HepG2 (cell line): ENCODE data around the gene SMIM38. TPM values are rescaled to one million over a fixed set of nuclear protein-coding genes. Genes with fewer than 3 reads are reported as not detected.

ENCODE experiments used
- AKAP8 ChIP-seq: sonication (generic); formaldehyde crosslinking; IDR thresholded peaks from 2 replicates; pipeline ENCODE4 v1.5.1; 2020; ENCODE audit warnings: mild to moderate bottlenecking, missing genetic modification reagents
- FOXK1 ChIP-seq: sonication (generic); formaldehyde crosslinking; IDR thresholded peaks from 2 replicates; pipeline ENCODE4 v1.4.0; 2020; ENCODE audit warnings: low read depth, missing genetic modification reagents, borderline replicate concordance
- ISL2 ChIP-seq: sonication (generic); formaldehyde crosslinking; IDR thresholded peaks from 2 replicates; pipeline ENCODE4 v1.5.0; 2020; ENCODE audit warnings: missing genetic modification reagents
- PAXIP1 ChIP-seq: sonication (generic); formaldehyde crosslinking; conservative IDR thresholded peaks from 2 replicates; pipeline ENCODE4 v1.4.0; 2020; ENCODE audit warnings: mild to moderate bottlenecking, missing genetic modification reagents, moderate library complexity
- REST ChIP-seq, 2 experiments: IDR thresholded peaks; 2 replicates each; pipeline ENCODE4 v1.6.1; 2011 to 2012; ENCODE audit warnings: low read length in 2 of 2, borderline replicate concordance in 1 of 2, low read depth in 1 of 2, mild to moderate bottlenecking in 1 of 2, moderate library complexity in 1 of 2
- SRSF9 ChIP-seq: fragments of 200-400 bp; formaldehyde crosslinking; IDR thresholded peaks from 2 replicates; pipeline ENCODE4 v1.6.1; 2018; ENCODE audit warnings: borderline replicate concordance, mild to moderate bottlenecking, low read depth, low read length; ENCODE audit not compliant: insufficient read depth, poor library complexity, severe bottlenecking
- ZBTB14 ChIP-seq: sonication (generic); formaldehyde crosslinking; IDR thresholded peaks from 2 replicates; pipeline ENCODE4 v1.4.0; 2020; ENCODE audit warnings: missing genetic modification reagents
- ZNF234 ChIP-seq: sonication (generic); formaldehyde crosslinking; conservative IDR thresholded peaks from 2 replicates; pipeline ENCODE4 v1.5.1; 2020; ENCODE audit warnings: mild to moderate bottlenecking, missing genetic modification reagents
- ZNF460 ChIP-seq: sonication (generic); formaldehyde crosslinking; IDR thresholded peaks from 2 replicates; pipeline ENCODE4 v1.5.1; 2020; ENCODE audit warnings: missing genetic modification reagents, mild to moderate bottlenecking, borderline replicate concordance
- polyA plus RNA-seq, 8 experiments: library from polyadenylated mRNA; depleted of rRNA in 3 of 8; stranded (reverse) in 7 of 8; unstranded in 1 of 8; fragments of >200 nt; fragmentation: Illumina TruSeq in 4 of 8; extraction: Trizol in 4 of 8; gene quantifications; 2 replicates each; pipeline versions ENCODE4 v1.2.1 to v1.2.3, GENCODE V29; 2011 to 2016; ENCODE audit warnings: low read depth in 4 of 8, missing spikeins in 1 of 8, mixed read lengths in 1 of 8; ENCODE audit not compliant: insufficient read depth in 1 of 8
- total RNA-seq, 5 experiments: library from RNA; depleted of rRNA; stranded (reverse); fragments of >200 nt; fragmentation: Illumina TruSeq; extraction: Trizol; gene quantifications; 2 replicates each; pipeline ENCODE4 v1.2.3, GENCODE V29; 2016; ENCODE audit warnings: low read depth in 1 of 5
- TF ChIP-seq, protein P1 (sequence below): sonication (generic); formaldehyde crosslinking; IDR thresholded peaks from 2 replicates; pipeline ENCODE4 v1.9.0; 2021; ENCODE audit warnings: missing genetic modification reagents, mild to moderate bottlenecking, borderline replicate concordance
- TF ChIP-seq, protein P2 (sequence below): sonication (generic); formaldehyde crosslinking; IDR thresholded peaks from 2 replicates; pipeline ENCODE4 v1.4.0; 2020; ENCODE audit warnings: missing genetic modification reagents

SMIM38 gene
- total and polyA plus RNA-seq, 2 of the 13 experiments (the other 11 are each of a cell fraction or from before 2014, with no cell fraction given) = 0.30 to 0.40 TPM

GRCh38 chr11:69131644-69132300 is 24.0 kb upstream of the SMIM38 start (continued):
- TF ChIP-seq ISL2 = no peak
- TF ChIP-seq AKAP8 (CRISPR knock-in tag) = no peak
- peak; percentile 25; the same call in 1 of the 2 replicates for TF ChIP-seq FOXK1 (CRISPR knock-in tag)
- TF ChIP-seq ZNF460 (CRISPR knock-in tag) = no peak
- TF ChIP-seq, protein P1, sequence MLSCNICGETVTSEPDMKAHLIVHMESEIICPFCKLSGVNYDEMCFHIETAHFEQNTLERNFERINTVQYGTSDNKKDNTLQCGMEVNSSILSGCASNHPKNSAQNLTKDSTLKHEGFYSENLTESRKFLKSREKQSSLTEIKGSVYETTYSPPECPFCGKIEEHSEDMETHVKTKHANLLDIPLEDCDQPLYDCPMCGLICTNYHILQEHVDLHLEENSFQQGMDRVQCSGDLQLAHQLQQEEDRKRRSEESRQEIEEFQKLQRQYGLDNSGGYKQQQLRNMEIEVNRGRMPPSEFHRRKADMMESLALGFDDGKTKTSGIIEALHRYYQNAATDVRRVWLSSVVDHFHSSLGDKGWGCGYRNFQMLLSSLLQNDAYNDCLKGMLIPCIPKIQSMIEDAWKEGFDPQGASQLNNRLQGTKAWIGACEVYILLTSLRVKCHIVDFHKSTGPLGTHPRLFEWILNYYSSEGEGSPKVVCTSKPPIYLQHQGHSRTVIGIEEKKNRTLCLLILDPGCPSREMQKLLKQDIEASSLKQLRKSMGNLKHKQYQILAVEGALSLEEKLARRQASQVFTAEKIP (CRISPR knock-in tag) = no peak
- TF ChIP-seq PAXIP1 (CRISPR knock-in tag) = no peak
- no peak for TF ChIP-seq ZBTB14 (CRISPR knock-in tag)
- no peak for TF ChIP-seq SRSF9
- TF ChIP-seq, protein P2, sequence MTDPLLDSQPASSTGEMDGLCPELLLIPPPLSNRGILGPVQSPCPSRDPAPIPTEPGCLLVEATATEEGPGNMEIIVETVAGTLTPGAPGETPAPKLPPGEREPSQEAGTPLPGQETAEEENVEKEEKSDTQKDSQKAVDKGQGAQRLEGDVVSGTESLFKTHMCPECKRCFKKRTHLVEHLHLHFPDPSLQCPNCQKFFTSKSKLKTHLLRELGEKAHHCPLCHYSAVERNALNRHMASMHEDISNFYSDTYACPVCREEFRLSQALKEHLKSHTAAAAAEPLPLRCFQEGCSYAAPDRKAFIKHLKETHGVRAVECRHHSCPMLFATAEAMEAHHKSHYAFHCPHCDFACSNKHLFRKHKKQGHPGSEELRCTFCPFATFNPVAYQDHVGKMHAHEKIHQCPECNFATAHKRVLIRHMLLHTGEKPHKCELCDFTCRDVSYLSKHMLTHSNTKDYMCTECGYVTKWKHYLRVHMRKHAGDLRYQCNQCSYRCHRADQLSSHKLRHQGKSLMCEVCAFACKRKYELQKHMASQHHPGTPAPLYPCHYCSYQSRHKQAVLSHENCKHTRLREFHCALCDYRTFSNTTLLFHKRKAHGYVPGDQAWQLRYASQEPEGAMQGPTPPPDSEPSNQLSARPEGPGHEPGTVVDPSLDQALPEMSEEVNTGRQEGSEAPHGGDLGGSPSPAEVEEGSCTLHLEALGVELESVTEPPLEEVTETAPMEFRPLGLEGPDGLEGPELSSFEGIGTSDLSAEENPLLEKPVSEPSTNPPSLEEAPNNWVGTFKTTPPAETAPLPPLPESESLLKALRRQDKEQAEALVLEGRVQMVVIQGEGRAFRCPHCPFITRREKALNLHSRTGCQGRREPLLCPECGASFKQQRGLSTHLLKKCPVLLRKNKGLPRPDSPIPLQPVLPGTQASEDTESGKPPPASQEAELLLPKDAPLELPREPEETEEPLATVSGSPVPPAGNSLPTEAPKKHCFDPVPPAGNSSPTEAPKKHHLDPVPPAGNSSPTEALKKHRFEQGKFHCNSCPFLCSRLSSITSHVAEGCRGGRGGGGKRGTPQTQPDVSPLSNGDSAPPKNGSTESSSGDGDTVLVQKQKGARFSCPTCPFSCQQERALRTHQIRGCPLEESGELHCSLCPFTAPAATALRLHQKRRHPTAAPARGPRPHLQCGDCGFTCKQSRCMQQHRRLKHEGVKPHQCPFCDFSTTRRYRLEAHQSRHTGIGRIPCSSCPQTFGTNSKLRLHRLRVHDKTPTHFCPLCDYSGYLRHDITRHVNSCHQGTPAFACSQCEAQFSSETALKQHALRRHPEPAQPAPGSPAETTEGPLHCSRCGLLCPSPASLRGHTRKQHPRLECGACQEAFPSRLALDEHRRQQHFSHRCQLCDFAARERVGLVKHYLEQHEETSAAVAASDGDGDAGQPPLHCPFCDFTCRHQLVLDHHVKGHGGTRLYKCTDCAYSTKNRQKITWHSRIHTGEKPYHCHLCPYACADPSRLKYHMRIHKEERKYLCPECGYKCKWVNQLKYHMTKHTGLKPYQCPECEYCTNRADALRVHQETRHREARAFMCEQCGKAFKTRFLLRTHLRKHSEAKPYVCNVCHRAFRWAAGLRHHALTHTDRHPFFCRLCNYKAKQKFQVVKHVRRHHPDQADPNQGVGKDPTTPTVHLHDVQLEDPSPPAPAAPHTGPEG (CRISPR knock-in tag) = no peak
- TF ChIP-seq ZNF234 (CRISPR knock-in tag) = no peak
- no peak for TF ChIP-seq REST (IDR thresholded peaks at IDR 0.05; ENCODE audit: borderline replicate concordance in 1 of 2, low read depth in 1 of 2, low read length in 2 of 2)
